Measurements from ENCODE around the gene DENND2A. TPM values are rescaled to one million over a fixed set of nuclear protein-coding genes. Genes with fewer than 3 reads are reported as not detected.

Gene DENND2A
- total and polyA plus RNA-seq, 2 experiments from 2014 or later = 6.7 to 8.4 TPM

DNA sequence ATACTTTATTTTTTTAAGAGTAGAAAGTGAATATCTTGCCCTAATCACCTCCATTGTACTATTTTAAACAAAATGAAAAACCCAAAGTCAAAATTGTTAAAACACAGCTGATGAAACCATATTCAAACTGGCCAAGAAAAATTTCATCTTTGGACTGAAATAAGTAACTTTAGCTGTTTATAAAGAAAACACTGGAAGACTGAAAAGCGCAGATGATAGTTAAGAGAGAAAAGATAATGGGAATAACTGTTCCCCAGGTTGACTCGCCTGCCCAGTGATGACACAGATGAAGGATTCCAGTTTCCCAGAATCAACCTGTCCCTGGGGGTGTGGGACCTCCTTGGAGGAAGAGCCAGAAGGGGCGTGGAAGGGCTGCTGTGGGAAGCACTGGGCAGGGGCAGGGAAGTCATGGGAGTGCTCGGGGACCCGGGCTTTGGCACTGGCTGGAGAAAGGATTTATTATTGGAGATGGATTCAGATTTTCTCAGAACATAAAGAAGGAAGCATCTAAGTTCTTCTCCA, 43.1 kb downstream of the DENND2A start:
- no peaks in the 10 kb centered on the region for H3K9me2 ChIP-seq (replicated peaks; ENCODE audit: insufficient read depth)
- 82% methylated on average over 5 of the region's 5 CpGs for WGBS (ENCODE audit: low lambda C conversion rate, missing lambda C conversion rate)
- no peaks in the 10 kb centered on the region for H3K79me2 ChIP-seq
- H2AFZ ChIP-seq = no peak overlapping the region
- peak overlapping the region; percentile 53 for H3K27ac ChIP-seq
- no peaks in the 10 kb centered on the region for H4K20me1 ChIP-seq (ENCODE audit: insufficient read depth, poor library complexity, severe bottlenecking)
- no peak overlapping the region for H3K4me3 ChIP-seq
- H3K4me2 ChIP-seq = peak overlapping the region; percentile 13
- TF ChIP-seq, protein P1, sequence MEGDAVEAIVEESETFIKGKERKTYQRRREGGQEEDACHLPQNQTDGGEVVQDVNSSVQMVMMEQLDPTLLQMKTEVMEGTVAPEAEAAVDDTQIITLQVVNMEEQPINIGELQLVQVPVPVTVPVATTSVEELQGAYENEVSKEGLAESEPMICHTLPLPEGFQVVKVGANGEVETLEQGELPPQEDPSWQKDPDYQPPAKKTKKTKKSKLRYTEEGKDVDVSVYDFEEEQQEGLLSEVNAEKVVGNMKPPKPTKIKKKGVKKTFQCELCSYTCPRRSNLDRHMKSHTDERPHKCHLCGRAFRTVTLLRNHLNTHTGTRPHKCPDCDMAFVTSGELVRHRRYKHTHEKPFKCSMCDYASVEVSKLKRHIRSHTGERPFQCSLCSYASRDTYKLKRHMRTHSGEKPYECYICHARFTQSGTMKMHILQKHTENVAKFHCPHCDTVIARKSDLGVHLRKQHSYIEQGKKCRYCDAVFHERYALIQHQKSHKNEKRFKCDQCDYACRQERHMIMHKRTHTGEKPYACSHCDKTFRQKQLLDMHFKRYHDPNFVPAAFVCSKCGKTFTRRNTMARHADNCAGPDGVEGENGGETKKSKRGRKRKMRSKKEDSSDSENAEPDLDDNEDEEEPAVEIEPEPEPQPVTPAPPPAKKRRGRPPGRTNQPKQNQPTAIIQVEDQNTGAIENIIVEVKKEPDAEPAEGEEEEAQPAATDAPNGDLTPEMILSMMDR (IDR thresholded peaks at IDR 0.05; ENCODE audit: poor library complexity) = no peak
- DNase-seq (ENCODE audit: low spot score) = no peak
- no peaks in the 10 kb centered on the region for H3K27me3 ChIP-seq
- H3K36me3 ChIP-seq (replicated peaks; ENCODE audit: insufficient read depth, low read depth) = no peaks in the 10 kb centered on the region
- H3K9me3 ChIP-seq (ENCODE audit: low read depth) = no peaks in the 10 kb centered on the region
- H3K4me1 ChIP-seq (ENCODE audit: insufficient read depth) = no peaks in the 10 kb centered on the region

DNA sequence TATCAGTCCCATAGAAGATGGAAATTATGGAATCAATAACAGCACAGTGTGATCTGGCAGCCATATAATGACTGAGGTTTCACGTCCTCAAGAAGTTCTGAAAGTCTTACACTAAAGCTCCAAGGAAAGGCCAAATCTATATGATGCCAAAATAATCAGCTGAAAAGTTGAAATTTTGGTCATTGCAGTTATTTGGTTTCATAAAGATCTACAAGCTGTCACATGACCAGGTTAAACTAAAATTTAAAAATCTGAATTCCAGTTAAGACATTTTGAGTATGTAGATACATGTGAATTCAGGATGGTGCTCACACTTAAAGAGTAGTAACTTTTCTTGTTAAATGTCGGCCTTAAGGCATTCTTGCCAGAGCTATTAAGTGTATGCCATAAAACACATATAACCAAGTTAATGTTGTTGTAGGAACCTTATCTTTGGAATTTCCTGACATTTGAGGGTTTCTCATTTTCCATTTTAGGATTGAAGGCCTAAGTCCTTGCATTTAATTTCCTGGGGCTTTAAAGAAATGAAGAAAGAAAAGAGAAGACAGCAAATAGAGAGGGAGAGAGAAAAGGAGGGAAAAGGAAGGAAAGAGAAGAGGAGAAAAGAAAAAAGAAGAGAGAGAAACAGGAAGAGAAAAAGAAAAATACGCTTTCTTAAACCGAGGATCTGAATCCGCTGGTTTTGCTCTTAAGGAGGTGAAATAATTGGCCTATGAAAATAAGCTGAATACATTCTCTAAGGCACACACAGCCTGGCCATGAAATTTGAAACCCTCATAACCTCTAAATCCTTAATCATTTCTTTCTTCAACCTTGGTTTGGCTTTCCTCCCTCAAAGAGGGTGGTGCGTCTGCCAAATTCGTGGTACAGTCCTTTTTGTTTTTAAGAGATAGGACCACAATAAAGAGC, 43.8 kb downstream of the DENND2A start:
- 65% methylated on average over 7 of the region's 7 CpGs for WGBS (ENCODE audit: low lambda C conversion rate, missing lambda C conversion rate)
- Histone ChIP-seq H3K36me3 (replicated peaks; ENCODE audit: insufficient read depth, low read depth) (no peaks in the 10 kb centered on the region), H4K20me1 (ENCODE audit: insufficient read depth, poor library complexity, severe bottlenecking) (no peaks in the 10 kb centered on the region), H3K4me3 (no peak overlapping the region), H3K4me1 (ENCODE audit: insufficient read depth) (no peaks in the 10 kb centered on the region), H3K9me2 (replicated peaks; ENCODE audit: insufficient read depth) (no peaks in the 10 kb centered on the region), H3K4me2 (peak overlapping the region; percentile 13), H2AFZ (no peak overlapping the region), H3K27me3 (no peaks in the 10 kb centered on the region), H3K27ac (peak overlapping the region; percentile 53), H3K79me2 (no peaks in the 10 kb centered on the region), H3K9me3 (ENCODE audit: low read depth) (no peaks in the 10 kb centered on the region)
- TF ChIP-seq EZH2phosphoT487 (IDR thresholded peaks at IDR 0.05; ENCODE audit: low read depth, severe bottlenecking, unreplicated experiment) (no peak), EZH2 (IDR thresholded peaks at IDR 0.05; ENCODE audit: borderline replicate concordance) (no peak)
- TF ChIP-seq, protein P1 (IDR thresholded peaks at IDR 0.05; ENCODE audit: poor library complexity) = no peak
- DNase-seq (ENCODE audit: low spot score) = no peak

DNA sequence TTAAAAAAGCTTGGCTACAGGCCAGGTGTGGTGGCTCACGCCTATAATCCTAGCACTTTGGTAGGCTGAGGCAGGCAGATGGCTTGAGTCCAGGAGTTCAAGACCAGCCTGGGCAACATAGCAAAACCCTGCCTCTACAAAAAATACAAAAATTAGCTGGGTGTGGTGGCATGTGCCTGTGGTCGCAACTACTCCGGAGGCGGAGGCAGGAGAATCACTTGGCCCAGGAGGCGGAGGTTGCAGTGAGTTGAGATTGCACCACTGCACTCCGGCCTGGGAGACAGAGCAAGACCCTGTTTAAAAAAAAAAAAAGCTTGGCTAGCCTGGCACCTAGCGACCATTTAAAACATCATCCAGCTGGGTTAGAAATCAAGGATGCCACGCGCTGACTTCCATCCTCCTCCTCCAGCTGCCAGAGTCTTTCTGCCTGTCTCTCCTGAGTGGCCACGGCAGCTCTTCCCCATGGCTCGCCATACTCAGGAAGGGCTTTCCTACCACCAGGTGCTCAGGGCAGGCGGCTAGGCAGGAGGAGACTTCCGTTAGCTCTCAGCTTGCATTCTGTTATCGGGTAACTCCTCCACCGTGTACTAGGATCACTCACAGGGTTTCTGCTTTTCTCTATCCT, 45.0 kb downstream of the DENND2A start:
- 94% methylated on average over 15 of the region's 15 CpGs for WGBS (ENCODE audit: low lambda C conversion rate, missing lambda C conversion rate)
- Histone ChIP-seq H3K79me2 (no peaks in the 10 kb centered on the region), H3K4me3 (no peak overlapping the region), H3K27ac (no peak overlapping the region), H3K9me2 (replicated peaks; ENCODE audit: insufficient read depth) (no peaks in the 10 kb centered on the region), H3K4me1 (ENCODE audit: insufficient read depth) (no peaks in the 10 kb centered on the region), H3K27me3 (no peaks in the 10 kb centered on the region), H3K36me3 (replicated peaks; ENCODE audit: insufficient read depth, low read depth) (no peaks in the 10 kb centered on the region), H4K20me1 (ENCODE audit: insufficient read depth, poor library complexity, severe bottlenecking) (no peaks in the 10 kb centered on the region), H3K9me3 (ENCODE audit: low read depth) (no peaks in the 10 kb centered on the region), H2AFZ (no peak overlapping the region), H3K4me2 (no peak overlapping the region)
- TF ChIP-seq, protein P1 (IDR thresholded peaks at IDR 0.05; ENCODE audit: poor library complexity) = no peak
- no peak for TF ChIP-seq EZH2 (IDR thresholded peaks at IDR 0.05; ENCODE audit: borderline replicate concordance)
- TF ChIP-seq EZH2phosphoT487 (IDR thresholded peaks at IDR 0.05; ENCODE audit: low read depth, severe bottlenecking, unreplicated experiment) = no peak
- no peak for DNase-seq (ENCODE audit: low spot score)

Data from hepatocyte (in vitro differentiated cells).